Measurements from ENCODE around the gene ACRBP. TPM values are rescaled to one million over a fixed set of nuclear protein-coding genes. Genes with fewer than 3 reads are reported as not detected.
"Not testable (repeated sequence)": the region's sequence is repeated elsewhere in the genome, so short reads cannot be mapped to it uniquely, and the experiment has no call there.

ACRBP gene
- polyA plus RNA-seq, 1 donor = 2.9 TPM

DNA sequence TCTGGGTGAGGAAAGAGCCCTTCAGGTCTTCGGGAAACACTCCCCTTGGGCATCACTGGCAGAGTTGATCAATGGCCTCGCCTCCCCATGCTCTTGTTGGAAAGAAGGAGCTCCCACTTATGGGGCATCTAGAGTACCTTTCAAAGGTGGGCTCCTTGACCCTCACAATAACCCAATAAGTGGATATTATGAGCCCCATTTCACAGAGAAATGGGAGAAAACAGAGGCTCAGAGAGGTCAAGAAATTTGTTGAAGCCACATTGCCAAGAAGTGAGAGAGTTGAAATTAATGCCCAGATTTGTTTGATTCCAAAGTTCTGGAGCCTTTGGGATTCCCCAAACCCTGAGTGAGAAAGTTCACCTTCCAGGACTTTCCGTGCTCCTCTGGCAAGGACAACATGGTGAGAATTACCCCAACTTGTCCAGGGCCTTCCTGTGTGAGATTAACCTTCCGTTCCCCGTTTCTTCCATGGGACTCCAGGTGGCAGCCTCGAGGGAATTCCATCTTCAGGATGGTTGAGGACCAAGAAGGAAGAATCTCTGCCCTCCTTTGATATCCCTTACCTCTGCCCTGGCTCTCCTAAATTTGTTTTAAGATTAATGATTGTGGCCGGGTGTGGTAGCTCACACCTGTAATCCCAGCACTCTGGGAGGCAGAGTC is 32.6 kb downstream of the ACRBP start:
- no peak for DNase-seq

DNA sequence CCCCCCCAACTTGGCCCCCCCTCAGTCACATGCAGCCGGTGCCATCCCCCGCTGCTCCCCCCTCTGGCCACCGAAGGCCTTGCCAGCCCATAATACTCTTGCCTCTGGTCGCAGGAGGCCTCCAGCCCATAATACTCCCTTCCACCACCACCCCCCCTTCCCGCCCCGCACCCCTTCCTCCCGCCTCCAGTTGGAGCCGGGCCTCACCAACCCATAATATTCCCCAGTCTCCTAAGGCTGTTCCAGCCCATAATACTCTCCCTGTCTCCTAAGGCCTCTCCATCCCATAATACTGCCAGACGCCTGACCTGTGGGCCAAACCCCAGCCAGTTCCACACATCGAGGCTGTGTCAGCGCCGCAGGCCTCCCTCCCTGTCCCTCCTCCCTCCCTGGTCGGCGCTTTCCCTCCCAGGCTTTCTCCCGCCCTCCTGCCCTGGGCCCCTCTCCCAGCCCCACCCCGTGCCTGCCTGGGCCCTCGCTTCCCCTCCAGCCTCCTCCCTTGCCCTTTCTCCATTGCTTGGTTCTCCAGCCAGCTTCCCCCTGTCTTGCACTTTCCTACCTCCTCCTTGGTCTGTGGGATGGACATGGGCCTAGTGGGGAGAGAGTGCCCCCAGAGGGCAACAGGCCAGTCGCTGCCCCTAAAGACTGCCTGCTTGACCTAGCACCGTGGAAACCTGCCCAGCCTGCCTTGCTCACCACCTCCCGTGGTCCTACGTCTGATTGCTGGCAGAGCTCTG is 33.3 kb downstream of the ACRBP start:
- peak; percentile 95 for DNase-seq

DNA sequence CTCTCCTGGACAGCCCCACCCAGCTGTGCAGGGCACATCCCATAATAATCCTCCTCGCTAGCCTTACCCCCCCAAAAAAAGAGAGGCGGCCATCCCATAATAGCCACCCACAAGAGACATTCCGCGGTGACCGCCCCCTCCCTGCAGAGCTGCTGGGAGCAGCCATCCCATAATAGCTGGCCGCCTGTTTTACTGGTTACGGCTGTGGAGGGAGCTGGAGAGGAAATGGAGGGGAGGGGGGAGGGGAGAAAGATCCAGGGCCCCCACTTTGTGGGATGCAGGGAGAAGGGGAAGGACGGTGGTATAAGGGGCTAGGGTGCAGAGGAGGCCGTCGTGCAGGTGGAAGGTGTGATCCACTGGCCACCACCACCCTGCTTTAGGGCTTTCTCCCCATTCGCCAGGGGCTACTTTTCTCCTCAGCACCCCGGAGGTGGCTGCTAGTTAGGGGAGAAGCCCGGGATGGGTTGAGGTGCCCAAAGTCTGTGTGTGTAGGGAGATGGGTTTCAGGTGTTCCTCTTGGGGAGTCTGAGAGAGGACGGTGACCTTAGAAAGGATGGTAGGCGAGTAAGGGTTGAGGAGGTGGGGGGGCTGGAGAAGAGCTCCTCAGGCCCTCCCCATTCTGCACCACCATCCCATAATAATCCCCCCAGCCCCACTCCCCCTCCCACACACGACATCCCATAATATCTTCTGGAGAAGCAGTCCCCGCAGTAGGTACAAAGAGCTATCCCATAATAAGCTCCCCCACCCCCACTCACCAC is 34.0 kb downstream of the ACRBP start:
- DNase-seq = peak; percentile 79

DNA sequence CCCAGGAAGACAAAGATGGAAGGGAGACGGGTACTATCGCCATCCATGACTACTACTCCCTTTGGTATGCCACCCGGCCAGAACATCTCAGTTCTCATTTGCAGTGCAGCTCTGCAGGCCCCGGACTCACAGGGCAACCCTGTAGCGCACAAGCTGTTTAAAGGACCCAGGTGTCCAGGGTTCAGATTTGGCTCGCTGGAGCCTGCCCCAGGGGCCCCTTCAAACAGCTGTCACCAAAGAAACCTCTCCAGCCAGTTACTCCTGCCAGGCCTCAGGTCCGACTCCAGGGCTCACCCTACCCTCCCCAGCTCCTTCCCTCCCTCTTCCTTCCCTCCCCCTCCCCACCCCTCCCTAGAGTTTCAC is 34.6 kb downstream of the ACRBP start:
- no peak for DNase-seq

DNA sequence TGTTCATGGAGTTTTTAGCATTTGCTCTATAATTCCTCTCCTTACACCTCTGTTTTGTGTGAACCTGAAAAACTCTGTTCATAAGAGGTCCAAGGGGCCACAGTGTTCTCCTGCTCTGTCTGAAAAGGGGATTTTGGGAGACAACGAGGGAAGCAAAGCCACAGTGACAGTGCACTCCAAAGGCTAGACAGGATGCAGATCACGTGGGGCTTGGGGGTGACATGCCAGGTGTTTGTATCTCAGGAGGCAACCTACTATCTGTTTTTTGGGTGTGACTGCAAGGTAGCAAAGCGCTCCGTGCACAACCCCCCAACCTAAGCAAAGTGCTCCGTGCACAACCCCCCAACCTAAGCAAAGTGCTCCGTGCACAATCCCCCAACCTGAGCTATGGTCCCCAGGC is 35.0 kb downstream of the ACRBP start:
- no peak for DNase-seq

DNA sequence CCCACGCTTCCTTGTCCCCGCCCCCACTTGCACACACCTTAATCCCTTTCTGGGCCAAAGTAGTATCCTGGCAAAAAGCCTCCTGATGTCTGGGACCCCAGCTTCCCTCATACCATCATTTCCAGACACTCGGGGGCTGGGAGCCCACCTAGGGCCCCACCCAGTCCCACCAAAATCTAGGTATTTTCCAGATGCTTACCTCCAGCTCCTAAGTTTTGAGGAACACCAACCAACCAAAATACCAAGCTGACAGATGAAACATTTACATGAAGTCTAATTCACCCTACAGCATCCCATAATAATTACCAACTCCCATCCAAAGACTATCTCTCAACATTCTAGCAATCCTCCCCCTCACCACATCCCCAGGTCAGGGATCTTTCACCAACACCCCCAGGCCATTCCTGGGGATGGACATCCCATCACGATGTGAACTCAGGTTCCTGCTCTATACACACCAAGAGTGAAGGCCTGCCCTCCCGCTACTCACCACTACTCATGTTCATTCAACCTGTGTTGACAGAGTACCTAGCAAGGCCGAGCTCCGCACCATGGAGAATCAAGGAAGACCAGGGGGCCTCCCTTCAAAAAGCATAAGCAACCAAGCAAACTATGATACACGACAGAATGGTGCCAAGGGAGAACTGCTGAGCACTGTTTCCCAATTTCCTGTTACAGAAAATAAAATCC is 38.5 kb downstream of the ACRBP start:
- DNase-seq = no peak

DNA sequence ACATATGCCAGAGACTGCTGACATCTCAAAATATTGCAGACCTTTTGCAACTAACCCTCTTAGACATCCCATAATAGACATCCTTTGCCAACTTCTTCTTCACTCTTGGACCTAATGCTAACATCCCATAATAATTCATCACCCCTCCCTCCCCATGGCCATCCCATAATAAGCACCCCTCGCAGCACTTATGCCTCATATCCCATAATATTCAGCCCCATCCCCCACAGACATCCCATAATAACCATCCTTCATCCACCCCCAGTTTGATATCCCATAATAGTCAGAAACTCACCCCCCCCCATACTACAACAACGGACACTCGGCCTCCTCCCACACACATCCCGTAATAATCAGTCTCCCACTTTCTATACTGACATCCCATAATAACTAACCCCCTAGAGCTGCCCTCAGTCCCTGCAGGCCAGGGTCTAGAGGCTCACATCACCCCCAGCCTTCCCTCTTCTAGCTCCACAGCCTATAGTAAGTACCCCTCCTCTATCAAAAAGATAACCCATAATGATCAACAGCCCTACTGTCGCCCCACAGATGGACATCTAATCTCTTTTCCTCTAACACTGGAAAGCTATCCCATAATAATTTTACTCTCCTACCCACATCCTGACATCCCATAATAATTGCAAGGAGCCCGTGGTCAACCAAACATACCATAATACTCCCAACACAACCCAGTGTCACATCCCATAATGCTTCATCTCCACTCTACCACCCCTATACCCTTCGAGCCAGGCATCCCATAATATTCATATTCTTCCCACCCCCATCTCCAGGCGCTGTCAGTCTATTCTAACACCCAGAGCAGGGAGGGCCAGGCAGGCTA is 39.3 kb downstream of the ACRBP start:
- DNase-seq = peak; percentile 69

DNA sequence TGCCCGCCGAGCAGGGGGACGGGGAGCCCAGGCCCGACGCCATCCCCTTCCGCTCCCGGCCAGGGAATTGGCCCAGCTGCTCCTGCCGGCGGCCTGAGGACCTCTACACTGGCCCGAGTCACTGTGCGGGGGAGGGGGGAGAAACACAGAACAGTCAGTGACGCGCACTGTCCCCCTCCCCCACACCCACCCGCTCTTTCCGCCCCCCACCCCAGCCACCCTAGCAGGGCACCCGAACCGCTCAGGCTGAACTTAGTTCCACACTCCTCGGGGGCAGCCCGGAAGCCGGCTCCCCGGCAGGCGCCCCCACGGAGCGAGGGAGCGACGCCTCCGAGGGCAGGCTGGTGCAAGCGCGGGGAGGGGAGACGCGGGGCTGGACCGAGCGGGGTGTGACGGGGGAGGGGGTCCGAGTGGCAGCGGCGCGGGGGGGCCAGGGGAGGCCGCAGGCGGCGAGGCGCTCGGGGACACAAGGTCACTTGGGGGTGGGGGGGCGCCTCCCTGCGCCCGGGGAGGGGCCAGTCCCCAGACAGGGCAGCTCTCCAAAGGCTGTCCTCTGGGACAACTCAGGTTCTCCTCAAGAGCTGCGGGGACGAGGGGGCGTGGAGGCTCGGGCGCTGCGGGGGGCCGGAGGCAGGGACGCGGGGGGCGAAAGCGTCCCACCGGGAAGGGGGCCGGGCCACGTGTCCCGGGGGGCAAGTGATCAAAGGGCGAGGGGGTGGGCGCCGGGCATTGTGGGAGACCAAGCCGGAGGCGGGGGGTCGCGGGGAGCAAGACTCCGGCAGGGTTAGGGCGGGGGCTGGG is 40.7 kb downstream of the ACRBP start:
- no peak for DNase-seq

DNA sequence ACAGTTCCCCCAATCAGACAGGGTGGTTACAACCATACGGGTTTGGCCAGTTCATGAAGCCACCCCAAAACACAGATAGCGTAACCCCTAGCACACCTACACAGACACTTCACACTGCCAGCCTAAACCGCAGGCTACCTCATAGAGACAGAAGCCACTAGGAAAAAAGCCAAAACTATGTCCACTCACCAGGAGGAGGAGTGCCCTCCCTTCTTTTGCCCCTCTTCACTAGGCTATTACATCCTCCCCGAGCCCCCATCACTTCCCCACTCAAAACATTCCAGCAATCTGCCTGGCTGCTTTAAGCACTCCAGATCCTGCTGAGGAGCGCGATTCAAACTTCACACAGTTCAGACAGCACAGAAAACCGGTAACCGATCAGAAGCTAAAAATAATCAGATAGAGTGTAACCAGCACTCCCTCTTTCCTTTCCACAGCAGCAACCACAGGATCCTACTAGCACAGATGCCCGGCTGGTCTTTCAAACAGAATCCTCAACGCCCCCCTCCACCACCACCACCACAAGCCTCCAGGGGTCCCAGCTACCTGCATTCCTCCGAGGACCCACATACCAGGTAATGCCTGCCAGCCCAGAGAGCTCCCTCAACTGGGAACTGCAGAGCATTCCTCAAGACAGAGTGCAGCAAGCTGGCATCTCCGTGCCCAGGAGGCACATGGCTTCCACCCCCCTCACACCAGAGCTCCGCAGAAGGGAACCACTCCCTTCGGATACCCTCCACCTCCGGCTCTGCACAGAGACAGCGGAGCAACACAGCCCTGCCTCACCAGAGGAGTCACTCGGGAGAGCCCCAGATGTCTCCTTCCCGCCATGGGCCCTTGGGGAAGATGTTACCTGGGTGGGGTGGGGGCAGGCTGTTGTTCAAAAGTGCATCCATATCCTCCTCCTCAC is 41.6 kb downstream of the ACRBP start:
- DNase-seq = no peak

DNA sequence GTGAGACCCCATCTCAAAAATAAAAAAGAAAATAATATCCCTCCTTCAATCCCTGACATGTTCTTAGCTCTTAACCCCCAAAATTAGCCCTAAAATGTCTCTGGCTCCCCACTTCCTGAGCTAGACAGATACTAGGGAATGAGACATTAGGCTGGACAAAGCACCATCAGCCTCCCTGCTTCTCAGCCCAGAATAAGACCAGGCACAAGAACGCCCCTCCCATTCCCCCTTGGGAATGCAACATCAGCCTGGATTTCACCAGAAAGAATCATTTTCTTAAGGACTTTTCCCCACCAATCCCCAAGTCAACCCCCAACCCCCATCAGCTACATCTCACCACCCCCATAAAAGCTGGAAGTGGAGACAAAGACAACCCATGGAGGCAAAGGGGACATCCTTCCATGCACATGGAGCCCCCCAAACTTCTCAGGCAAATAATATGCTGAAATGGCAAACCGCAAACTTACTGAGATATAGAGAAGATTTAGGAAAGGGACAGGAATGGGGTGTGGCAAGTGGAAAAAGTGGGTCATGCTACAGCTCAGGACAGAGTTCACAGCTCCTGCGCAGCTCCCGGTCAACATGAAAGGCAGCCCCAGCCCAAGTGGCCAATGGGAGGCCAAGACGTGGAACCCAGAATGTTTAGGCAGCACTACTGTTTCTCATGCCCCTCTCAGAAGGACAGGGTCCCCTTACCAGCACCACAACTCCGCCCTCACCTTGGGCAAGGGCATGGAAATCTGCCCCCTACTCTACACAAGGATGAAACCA is 42.8 kb downstream of the ACRBP start:
- no peak for DNase-seq

DNA sequence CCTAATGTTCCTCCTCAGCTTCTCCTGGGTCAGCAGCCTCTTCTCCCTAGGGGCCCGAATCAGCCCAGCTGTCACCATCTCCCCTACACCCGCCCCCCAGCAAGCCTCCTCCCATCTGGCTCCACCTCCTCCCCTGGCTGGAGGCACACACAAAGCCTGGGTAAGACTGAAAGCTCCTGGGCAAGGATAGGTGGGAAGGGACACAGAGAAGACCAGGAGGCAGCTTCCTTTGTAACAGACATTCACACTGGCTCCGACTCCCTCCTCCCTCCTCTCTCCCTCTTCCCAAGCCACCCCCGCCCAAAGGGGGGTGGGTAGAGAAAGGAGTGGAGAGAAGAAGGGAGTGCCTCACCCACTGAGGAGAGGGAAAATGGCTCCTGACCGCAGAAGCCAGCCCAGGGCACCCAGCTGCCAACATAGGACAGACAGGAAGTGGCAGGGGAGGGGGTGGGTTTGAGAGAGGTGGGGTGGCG is 44.1 kb downstream of the ACRBP start:
- no peak for DNase-seq

DNA sequence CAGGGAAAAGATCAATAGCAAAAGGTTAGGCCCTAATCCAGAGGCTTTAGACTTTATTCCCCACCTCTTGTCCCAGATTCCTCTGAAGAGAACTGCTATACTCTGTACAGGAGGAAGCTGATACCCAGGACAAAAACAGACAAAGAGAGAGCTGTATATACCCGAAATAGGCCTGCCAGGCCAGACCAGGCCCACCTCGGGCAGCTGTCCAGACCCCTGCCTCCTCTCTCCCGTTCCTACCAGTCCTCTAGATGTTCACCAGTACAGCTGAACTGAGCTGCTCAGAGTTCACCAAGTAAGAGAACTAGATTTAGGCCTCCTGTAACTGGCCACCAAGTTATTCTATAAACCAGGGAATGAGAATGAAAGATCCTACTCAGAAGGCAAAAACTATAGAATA is 44.7 kb downstream of the ACRBP start:
- no peak for DNase-seq

DNA sequence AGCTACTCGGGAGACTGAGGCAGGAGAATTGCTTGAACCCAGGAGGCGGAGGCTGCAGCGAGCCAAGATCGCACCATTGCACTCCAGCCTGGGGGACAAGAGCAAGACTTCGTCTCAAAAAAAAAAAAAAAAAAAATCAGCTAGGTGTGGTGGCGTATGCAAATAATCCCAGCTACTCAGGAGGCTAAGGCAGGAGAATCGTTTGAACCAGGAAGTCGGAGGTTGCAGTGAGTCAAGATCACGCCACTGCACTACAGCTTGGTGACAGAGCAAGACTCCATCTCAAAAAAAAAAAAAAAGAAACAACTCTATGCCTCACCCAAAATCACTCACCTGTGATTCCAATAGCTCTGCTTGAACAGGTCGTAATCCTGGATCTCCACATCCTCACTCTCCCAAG is 51.6 kb downstream of the ACRBP start:
- not testable (repeated sequence) for DNase-seq

DNA sequence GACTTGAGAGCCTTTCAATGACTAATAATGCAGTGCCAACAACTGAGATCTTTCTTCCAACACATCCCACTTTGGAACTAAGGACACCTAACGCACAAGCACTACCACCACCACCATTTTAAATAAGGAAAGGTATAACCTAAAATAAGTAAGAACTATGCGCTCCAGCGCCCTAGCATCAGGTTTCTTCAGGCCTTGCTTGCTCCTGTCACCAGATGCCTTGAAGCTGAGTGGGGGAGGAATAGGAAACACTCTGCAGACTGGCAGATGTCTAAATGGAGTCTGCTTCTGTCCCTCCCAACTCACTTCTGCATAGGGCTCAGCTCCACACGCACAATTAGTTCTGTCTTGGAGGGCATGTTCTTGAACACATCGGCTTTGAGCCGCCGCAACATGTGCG is 55.1 kb downstream of the ACRBP start:
- DNase-seq = no peak

Other genes with a start within 250 kb of the ACRBP start
- 0.71 TPM for gene CD27, start 202.5 kb downstream of the ACRBP start, polyA plus RNA-seq (ENCODE audit: insufficient read length)
- gene TAPBPL, start 195.4 kb downstream of the ACRBP start, polyA plus RNA-seq (ENCODE audit: insufficient read length) = 10.3 TPM
- 11.9 TPM for gene VAMP1, start 176.8 kb downstream of the ACRBP start, polyA plus RNA-seq (ENCODE audit: insufficient read length)
- gene MRPL51, start 154.2 kb downstream of the ACRBP start, polyA plus RNA-seq (ENCODE audit: insufficient read length) = 112 TPM
- gene NCAPD2, start 153.3 kb downstream of the ACRBP start, polyA plus RNA-seq (ENCODE audit: insufficient read length) = 36.9 TPM
- gene GAPDH, start 112.9 kb downstream of the ACRBP start, polyA plus RNA-seq (ENCODE audit: insufficient read length) = 5,261 TPM
- 41.0 TPM for gene IFFO1, start 91.4 kb downstream of the ACRBP start, polyA plus RNA-seq (ENCODE audit: insufficient read length)
- gene NOP2, start 79.1 kb downstream of the ACRBP start, polyA plus RNA-seq (ENCODE audit: insufficient read length) = 25.7 TPM
- gene CHD4, start 40.1 kb downstream of the ACRBP start, polyA plus RNA-seq (ENCODE audit: insufficient read length) = 174 TPM
- gene LPAR5, start 11.5 kb downstream of the ACRBP start, polyA plus RNA-seq (ENCODE audit: insufficient read length) = 2.4 TPM
- 47.6 TPM for gene ING4, start 15.7 kb upstream of the ACRBP start, polyA plus RNA-seq (ENCODE audit: insufficient read length)
- 50.4 TPM for gene ZNF384, start 41.9 kb upstream of the ACRBP start, polyA plus RNA-seq (ENCODE audit: insufficient read length)
- gene PIANP, start 53.4 kb upstream of the ACRBP start, polyA plus RNA-seq (ENCODE audit: insufficient read length) = 2.4 TPM
- 65.7 TPM for gene COPS7A, start 76.6 kb upstream of the ACRBP start, polyA plus RNA-seq (ENCODE audit: insufficient read length)
- gene MLF2, start 105.7 kb upstream of the ACRBP start, polyA plus RNA-seq (ENCODE audit: insufficient read length) = 134 TPM
- 373 TPM for gene PTMS, start 118.9 kb upstream of the ACRBP start, polyA plus RNA-seq (ENCODE audit: insufficient read length)
- gene LAG3, start 125.1 kb upstream of the ACRBP start, polyA plus RNA-seq (ENCODE audit: insufficient read length) = 0.80 TPM
- 11.1 TPM for gene CD4, start 142.1 kb upstream of the ACRBP start, polyA plus RNA-seq (ENCODE audit: insufficient read length)
- 17.6 TPM for gene GPR162, start 174.4 kb upstream of the ACRBP start, polyA plus RNA-seq (ENCODE audit: insufficient read length)
- 29.7 TPM for gene P3H3, start 181.0 kb upstream of the ACRBP start, polyA plus RNA-seq (ENCODE audit: insufficient read length)
- gene GNB3, start 193.5 kb upstream of the ACRBP start, polyA plus RNA-seq (ENCODE audit: insufficient read length) = 32.6 TPM
- 16.7 TPM for gene CDCA3, start 203.9 kb upstream of the ACRBP start, polyA plus RNA-seq (ENCODE audit: insufficient read length)
- gene USP5, start 204.7 kb upstream of the ACRBP start, polyA plus RNA-seq (ENCODE audit: insufficient read length) = 66.9 TPM
- gene TPI1, start 220.1 kb upstream of the ACRBP start, polyA plus RNA-seq (ENCODE audit: insufficient read length) = 1,016 TPM
- gene SPSB2, start 225.9 kb upstream of the ACRBP start, polyA plus RNA-seq (ENCODE audit: insufficient read length) = 5.9 TPM

All from hindlimb muscle (tissue), 1 donor.